GM18909 (cell line): ENCODE measurements around the gene NOTCH1.

Source experiments
- ATAC-seq: cut with Tn5 transposase; IDR thresholded peaks from one replicate; pipeline ENCODE4 v1.9.1; 2021; ENCODE audit warnings: mild to moderate bottlenecking; ENCODE audit not compliant: unreplicated experiment, poor library complexity

NOTCH1 gene

DNA sequence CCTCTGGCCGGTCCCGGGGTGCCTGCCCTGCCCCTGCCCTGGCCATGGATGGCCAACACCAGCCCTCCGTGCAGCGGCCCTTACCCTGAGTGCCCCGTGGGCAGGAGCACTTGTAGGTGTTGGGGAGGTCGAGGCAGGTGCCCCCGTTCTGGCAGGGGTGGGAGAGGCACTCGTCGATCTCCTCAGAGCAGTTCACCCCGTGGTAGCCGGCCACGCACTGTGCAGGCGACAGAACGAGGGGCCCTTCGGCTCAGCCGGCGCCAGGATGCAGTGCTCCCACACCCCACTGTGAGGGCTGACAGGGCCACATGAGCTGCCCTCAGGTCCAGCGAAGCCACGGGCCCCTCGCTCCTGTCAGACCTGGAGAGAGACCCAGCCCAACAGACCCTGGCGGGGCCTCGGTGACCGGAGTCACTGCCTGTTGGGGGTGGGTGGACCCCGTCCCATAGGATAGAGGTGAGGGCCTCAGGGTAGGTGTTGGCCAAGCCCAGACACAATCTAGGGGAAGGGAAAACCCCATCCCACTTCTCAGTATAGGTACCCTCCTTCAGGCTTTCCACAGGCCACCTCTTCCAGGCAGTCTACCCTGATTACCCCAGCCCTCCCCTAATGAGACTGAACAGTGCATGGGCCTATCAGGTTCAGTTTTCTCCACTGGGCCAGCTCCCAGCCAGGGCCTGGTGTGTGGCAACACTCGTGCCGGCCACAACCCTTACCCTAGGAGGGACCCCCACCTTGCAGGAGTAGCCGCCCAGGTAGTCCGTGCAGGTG lies 38.4 kb downstream of the NOTCH1 start:
- ATAC-seq = no peak

GRCh38 chr9:136506425-136506824 lies 39.4 kb downstream of the NOTCH1 start:
- ATAC-seq = no peak

DNA sequence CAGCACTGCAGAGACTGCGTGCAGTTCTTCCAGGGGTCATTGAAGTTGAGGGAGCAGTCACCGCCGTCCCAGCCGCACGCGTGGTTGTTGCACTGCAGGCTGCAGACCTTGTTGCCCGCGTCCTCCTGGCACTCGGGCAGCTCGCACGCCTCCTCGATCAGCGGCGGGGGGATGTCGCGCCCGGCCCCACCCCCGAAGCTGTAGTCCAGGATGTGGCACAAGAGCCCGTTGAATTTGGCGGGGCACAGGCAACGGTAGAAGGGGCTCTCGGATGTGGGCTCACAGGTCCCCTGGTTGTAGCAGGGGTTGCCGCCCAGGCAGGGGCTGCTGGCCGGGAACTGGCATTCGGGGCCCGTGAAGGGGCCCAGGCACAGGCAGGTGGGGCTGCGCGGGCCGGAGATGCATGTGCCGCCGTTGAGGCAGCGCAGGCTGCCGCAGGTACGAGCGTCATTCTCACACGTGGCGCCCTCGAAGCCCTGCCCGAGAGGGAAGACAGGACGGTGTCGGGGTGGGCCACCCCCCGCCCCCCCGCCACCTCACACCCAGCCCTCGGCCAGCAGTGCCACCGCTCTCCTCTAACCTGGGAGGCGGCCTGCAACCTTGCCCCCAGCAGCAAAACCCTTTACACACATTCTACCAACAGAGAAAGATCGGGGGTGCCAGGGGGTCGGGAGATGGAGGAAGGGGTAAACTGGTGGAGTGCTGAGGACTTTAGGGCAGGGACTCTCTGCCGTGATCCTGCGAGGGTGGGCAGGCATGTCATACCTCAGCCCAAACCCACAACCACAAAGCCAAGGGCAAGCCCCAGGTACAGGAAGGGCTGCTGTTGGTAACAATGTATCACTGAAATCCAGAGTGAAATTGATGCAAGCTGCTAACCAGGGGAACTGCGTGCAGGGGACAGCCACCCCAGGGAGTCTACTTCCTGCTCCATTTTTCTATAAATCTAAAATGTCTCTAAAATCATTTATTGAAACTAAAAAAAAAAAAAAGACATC lies 40.1 kb downstream of the NOTCH1 start:
- no peak for ATAC-seq

DNA sequence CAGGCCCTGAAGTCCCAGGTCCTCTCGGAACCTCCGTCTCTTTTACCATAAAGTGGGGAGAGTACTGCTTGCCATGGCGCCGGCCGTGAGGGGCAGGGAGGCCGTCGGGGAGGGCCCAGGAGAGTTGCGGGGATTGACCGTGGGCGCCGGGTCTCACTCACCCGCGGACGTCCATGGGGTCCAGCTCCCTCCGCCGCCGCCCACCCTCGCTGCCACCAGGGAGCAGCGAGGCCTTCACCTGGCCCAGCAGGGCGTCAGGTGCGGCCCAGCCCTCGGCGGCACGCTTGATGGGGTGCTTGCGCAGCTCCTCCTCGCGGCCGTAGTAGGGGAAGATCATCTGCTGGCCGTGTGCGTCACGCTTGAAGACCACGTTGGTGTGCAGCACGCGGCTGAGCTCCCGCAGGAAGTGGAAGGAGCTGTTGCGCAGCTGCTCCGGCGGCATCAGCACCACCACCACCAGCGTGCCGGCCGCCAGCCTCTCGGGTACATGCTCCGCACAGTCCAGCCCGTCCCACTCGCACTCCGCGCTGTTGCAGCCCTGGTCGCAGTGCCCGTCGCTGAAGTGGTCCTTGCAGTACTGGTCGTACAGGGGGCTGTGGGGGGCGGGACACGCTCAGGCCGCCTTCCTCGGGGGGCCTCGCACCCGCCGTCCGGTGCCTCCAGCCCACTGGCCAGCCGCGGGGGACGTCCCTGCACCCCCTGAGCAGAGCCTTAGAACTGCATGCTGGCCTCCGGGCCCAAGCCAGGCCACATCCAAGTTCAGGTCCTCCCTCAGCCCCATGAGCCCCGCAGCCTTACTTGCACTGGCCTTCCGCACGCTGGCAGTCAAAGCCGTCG lies 41.1 kb downstream of the NOTCH1 start:
- no peak for ATAC-seq

DNA sequence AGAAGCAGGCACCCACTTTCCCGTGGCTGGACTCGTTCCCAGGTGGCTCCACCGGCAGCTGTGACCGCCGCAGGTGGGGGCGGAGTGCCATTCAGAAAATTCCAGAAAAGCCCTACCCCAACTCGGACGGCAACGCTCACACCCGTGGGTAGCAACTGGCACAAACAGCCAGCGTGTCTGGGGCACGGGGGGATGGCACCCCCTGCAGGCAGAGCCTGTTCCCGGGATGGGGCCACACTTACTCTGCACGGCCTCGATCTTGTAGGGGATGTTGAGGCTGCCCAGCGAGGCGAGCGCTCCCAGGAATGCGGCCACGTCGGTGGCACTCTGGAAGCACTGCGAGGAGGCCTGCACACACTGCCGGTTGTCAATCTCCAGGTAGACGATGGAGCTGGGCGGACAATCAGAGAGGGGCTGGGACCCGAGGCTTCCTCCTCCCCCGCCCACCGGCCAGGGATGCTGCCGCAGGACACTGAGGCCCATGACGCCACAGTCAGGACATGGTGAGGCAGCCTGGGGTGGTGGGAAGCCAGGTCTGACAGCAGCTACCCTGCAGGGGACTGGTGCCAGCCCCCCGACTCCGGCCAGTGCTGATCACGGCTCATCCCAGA lies 42.8 kb downstream of the NOTCH1 start:
- ATAC-seq = no peak

DNA sequence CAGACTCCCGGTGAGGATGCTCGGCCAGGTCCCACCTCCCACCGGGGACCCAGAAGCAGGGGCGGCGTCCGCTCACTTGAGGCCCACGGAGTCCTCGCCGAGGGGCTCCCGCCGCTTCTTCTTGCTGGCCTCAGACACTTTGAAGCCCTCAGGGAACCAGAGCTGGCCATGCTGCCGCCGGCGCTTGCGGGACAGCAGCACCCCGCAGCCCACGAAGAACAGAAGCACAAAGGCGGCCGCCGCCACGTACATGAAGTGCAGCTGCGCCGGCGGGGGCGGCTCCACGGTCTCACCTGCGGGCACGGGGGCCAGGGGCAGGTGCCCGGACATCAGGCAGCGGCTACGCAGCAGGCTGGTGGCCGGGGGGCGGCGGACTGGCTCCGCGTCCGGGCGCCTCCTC lies 43.7 kb downstream of the NOTCH1 start:
- ATAC-seq = no peak

DNA sequence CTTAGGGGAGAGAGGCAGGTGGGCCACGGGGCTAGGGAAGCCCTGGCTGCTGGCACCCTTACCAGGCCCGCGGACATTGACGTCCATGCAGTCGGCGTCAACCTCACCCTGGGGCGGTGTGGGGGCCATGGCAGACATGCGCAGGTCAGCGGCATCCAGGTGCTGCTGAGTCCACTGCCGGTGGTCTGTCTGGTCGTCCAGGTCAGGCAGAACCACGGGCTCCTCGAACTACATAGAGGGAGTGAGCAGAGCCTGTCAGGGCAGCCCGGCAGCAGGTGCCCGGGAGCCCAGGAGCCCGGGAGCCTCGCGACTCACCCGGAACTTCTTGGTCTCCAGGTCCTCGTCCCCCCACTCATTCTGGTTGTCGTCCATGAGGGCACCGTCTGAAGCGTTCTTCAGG lies 44.2 kb downstream of the NOTCH1 start:
- no peak for ATAC-seq

DNA sequence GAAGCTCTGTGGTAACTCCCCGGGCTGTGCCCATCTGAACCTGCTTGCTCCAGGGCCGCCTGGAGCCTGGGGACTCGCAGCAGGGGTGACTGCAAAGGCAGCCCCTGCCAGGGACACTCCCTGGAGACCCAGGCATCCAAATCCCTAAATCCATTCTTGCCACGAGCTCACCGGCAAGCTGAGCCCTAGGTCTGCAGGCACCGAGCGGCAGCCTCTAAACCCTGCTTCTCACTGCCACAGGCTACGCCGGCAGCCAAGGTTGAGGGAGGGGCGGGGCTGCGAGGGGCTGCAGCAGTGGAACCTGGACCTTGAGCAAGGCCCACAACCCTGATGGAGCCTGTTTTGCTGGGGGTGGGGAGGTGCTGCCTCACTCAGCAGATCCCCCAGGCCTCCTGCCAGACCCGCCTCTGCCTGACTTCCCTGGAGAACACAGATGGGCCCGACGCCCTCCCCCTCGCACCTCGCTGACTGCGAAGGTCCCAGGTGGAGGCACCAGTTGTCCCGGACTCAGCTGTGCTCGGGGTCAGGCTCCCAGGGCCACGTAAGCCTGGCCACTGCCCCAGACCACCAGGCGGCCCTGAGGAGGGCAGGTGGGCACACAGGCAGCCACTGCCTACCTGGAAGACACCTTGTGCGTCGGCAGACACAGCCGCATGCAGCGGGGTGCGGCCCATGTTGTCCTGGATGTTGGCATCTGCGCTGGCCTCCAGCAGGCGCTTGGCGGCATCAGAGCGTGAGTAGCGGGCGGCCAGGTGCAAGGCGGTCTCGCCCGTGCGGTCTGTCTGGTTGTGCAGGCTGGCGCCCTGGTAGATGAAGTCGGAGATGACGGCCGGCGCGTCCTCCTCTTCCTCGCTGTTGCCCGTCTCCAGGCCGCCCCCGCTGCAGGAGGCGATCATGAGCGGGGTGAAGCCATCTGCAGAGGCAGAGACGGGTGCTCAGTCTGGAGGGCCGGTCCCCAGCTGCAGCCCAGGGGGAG lies 45.6 kb downstream of the NOTCH1 start:
- ATAC-seq = no peak

DNA sequence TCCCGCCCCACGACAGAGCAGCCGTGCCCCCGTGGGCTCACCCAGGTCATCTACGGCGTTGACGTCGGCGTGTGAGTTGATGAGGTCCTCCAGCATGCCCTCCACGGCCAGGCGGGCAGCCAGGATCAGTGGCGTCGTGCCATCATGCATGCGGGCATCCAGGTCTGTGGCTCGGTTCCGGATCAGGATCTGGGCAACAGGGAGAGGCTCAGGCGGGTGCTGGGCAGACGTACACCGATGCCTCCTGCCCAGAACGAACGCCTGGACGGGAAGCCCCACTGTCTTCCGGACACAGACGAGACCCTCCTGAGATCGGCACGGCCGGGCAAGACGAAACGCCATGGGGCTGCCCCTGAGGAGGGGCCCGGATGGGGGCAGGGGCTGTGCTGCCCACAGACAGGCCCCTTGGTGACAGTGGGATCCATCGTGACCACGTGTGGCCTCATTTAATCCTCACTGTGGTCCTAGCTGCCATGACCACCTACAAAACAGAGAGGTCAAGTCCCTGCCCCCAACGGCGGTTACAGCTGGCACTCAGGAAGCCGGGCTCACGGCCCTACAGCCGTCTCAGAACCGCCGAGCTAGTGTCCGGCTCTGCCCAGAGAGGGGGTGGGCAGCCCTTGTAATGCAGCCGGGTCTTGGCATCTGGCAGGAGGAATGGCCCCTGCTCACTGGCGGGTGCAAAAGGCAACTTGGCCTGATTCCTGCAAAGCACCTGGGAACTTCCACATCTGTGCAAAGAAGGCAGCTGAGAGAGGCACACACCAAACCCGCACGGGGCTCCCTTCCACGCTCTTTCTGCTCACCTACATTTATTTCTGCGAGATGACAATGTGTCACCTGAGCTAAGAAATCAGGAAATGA lies 46.5 kb downstream of the NOTCH1 start:
- no peak for ATAC-seq

- ATAC-seq = no peak
Measured at GRCh38 chr9:136497916-136498695, 47.7 kb downstream of the NOTCH1 start.

DNA sequence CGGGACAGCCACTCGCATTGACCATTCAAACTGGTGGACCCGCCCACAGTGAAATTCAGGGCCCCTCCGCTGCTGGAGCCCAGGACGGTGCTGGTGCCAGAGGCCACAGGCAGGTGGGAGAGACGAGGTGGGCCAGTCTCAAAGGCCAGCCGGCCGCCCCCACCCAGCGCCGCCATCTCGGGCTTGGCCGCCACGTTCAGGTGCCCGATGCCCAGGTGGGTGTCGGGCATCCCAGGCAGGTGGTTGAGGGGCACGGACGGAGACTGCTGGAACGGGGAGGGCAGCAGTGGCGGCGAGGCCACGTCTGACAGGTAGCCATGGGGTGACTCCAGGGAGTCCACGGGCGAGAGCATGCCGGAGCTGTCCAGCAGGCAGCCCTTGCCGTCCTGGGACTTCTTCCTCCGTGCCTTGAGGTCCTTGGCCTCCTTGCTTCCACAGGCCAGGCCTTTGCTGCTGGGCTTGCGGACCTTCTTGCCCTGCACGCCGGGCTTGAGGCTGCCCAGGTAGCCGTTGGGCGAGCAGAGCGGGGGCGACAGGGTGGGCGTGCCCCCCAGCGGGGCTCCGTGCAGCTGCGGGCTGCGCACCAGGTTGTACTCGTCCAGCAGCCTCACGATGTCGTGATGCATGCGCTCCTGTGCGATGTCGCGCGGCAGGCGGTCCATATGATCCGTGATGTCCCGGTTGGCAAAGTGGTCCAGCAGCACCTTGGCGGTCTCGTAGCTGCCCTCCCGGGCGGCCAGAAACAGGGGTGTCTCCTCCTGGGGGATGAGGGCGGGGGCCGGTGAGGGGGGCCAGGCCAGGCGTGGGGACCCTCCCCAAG lies 48.8 kb downstream of the NOTCH1 start:
- no peak for ATAC-seq

DNA sequence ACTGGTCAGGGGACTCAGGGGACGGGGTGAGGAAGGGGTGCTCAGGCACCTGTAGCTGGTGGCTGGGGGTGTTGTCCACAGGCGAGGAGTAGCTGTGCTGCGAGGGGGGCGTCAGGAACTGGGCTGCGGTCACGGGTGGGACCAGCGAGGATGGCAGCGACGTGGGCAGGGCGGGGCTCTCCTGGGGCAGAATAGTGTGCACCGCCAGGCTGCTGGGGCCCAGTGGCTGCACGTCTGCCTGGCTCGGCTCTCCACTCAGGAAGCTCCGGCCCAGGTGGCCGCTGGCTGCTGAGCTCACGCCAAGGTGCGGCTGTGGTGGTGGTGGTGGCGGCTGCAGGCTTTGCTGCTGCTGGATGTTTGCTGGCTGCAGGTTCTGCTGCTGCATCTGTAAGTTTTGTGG lies 49.7 kb downstream of the NOTCH1 start:
- ATAC-seq = no peak

GRCh38 chr9:136495238-136495800 lies 50.5 kb downstream of the NOTCH1 start:
- no peak for ATAC-seq

- ATAC-seq = no peak
Measured at GRCh38 chr9:136494531-136495215, 51.2 kb downstream of the NOTCH1 start.

DNA sequence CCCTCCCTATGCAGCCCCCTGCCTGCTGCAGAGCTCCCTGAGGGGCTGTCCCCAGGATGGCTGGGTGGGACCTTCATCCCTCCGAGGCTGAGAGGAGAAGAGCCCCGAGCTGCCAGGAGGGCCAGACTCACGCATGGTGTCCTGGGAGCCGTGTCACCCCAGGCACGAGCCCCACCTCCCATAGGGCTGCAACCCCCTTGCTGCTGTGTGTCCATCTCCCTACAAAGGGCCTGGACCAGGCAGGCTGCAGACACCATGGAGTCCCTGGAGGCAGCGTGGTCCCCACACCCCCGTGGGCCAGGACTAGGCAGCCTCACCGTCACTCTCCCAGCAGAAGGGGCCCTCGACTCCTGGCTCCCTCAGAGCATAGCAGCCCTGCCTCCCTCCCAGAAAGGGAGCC lies 51.8 kb downstream of the NOTCH1 start:
- ATAC-seq = no peak

DNA sequence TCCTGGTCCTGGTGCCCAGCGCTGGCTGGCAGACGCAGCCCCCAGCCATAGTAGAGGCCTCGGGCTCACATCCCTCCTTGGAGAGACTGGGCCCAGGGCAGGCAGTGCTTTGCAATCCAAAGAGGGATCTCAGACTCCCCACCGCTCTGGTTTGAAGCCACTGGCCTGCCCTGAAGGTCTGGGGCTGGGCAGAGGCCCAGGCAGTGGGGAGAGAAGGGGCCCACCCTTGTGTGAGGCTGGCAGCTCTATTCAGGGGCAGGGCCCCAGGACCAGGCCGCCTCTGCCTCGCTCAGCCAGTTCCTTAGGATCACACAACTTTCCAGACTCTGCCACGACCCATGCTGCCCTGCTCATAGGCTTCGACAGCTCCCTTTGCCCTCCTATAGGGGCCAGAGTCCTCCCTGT lies 52.3 kb downstream of the NOTCH1 start:
- ATAC-seq = no peak
